ENCODE data around the gene DIPK1C.

The DIPK1C gene

GRCh38 chr18:74482697-74483096, 25.6 kb upstream of the DIPK1C start:
- H3K27ac ChIP-seq: no peak overlapping the region
- TF ChIP-seq ZFX (IDR thresholded peaks at IDR 0.05; ENCODE audit: borderline replicate concordance) (no peak), CTCF (IDR thresholded peaks at IDR 0.05) (no peak)

DNA sequence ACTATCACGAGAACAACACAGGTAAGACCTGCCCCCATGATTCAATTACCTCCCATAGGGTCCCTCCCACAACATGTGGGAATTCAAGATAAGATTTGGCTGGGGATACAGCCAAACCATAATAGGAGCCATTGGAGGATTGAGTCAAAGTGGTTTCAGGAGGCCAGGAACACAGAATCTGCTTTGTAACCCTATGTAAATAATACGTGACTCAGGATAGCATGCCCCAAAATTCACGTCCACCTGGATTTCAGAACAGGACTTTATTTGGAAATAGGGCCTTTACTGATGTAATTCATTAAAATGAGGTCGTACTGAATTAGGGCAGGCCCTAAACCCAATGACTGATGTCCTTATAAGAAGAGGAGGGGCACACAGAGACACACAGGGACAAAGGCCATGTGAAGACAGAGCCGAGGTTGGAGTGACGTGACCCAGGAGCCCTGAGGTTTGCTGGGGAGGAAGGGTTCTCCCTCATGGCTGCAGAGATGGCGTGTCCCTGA, 23.1 kb upstream of the DIPK1C start:
- TF ChIP-seq ZFX (IDR thresholded peaks at IDR 0.05; ENCODE audit: borderline replicate concordance) (no peak), CTCF (IDR thresholded peaks at IDR 0.05) (no peak)
- no peak overlapping the region for H3K27ac ChIP-seq

DNA sequence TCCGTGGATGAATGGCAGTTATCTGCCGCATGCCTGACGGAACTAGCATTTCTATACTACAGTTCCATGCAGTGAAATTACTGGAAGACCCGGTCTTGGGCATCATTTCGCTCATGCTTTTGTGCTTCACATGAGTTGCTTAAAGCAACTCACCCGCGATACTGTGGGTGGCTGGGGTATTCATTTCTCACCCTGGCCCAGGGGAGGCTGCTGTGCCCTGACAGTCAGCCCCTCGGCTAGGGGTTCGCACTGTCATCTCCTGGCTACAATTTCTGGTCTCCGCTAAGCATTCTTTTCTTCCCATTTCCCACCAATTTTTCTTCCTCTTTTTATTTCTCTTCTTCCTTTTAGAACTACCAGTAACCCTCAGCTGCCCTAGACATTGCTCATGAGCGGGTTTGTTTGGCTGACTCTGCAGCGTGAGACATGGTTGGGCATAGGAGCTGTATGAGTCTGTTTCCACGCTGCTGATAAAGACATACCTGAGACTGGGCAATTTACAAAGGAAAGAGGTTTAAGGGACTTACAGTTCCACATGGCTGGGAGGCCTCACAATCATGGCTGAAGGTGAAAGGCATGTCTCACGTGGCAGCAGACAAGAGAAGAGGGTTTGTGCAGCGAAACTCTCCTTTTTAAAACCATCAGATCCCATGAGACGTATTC, 22.5 kb upstream of the DIPK1C start:
- no peak overlapping the region for H3K27ac ChIP-seq
- no peak for TF ChIP-seq CTCF (IDR thresholded peaks at IDR 0.05)
- no peak for TF ChIP-seq ZFX (IDR thresholded peaks at IDR 0.05; ENCODE audit: borderline replicate concordance)

- TF ChIP-seq ZFX (IDR thresholded peaks at IDR 0.05; ENCODE audit: borderline replicate concordance) (no peak), CTCF (IDR thresholded peaks at IDR 0.05) (no peak)
- no peak overlapping the region for H3K27ac ChIP-seq
These were observed 21.8 kb upstream of the DIPK1C start for GRCh38 chr18:74478880-74479279.

GRCh38 chr18:74478316-74478715, 21.2 kb upstream of the DIPK1C start:
- no peak overlapping the region for H3K27ac ChIP-seq
- TF ChIP-seq CTCF (IDR thresholded peaks at IDR 0.05) (no peak), ZFX (IDR thresholded peaks at IDR 0.05; ENCODE audit: borderline replicate concordance) (no peak)

GRCh38 chr18:74477771-74478170, 20.7 kb upstream of the DIPK1C start:
- TF ChIP-seq ZFX (IDR thresholded peaks at IDR 0.05; ENCODE audit: borderline replicate concordance) (no peak), CTCF (IDR thresholded peaks at IDR 0.05) (no peak)
- no peak overlapping the region for H3K27ac ChIP-seq

DNA sequence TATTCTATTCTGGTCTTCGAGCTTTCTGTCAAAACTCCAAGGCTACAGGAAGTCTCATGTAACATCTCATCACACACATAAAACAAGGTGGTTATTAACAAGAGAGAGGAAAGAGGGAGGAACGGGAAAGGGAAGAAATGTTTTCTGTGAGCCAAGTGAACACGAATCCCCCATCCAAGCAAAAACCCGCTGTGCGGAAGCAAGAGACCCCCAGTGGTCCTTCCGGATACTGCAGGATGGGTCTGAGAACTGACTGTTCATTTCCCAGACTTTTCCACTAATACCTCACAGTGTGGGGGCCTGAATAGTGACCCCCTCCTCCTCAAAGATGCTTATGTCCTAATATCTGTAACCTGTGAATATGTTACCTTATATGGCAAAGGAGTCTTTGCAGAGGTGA, 19.0 kb upstream of the DIPK1C start:
- no peak overlapping the region for H3K27ac ChIP-seq
- TF ChIP-seq CTCF (IDR thresholded peaks at IDR 0.05) (peak; percentile 62), ZFX (IDR thresholded peaks at IDR 0.05; ENCODE audit: borderline replicate concordance) (no peak)

All from 22Rv1 (cell line).